Activated gamma-delta T cell (primary cell): ENCODE measurements around the gene TSEN2.
"Not testable (repeated sequence)": the region's sequence is repeated elsewhere in the genome, so short reads cannot be mapped to it uniquely, and the experiment has no call there.

Source experiments
- DNase-seq: peaks from one replicate; lab custom pipeline; 2025; lab: John Stamatoyannopoulos, UW

Gene TSEN2

GRCh38 chr3:12452361-12453330 lies 31.6 kb upstream of the TSEN2 start:
- no peak for DNase-seq

- DNase-seq: no peak
These were observed 30.0 kb upstream of the TSEN2 start for GRCh38 chr3:12454076-12454815.

- no peak for DNase-seq
These were observed 29.5 kb upstream of the TSEN2 start for GRCh38 chr3:12454816-12455121.

- DNase-seq: no peak
These were observed 28.5 kb upstream of the TSEN2 start for GRCh38 chr3:12455740-12456139.

- DNase-seq: no peak
These were observed 27.8 kb upstream of the TSEN2 start for GRCh38 chr3:12456441-12456840.

- DNase-seq: not testable (repeated sequence)
These were observed 26.9 kb upstream of the TSEN2 start for GRCh38 chr3:12457380-12457779.

GRCh38 chr3:12458901-12459300 lies 25.4 kb upstream of the TSEN2 start:
- no peak for DNase-seq

GRCh38 chr3:12460127-12460526 lies 24.2 kb upstream of the TSEN2 start:
- DNase-seq: no peak

- no peak for DNase-seq
These were observed 23.1 kb upstream of the TSEN2 start for GRCh38 chr3:12461097-12461649.

- no peak for DNase-seq
These were observed 21.9 kb upstream of the TSEN2 start for GRCh38 chr3:12462159-12462947.

- DNase-seq: no peak
These were observed 20.6 kb upstream of the TSEN2 start for GRCh38 chr3:12463686-12464085.

GRCh38 chr3:12464181-12464580 lies 20.1 kb upstream of the TSEN2 start:
- no peak for DNase-seq

- DNase-seq: no peak
These were observed 19.0 kb upstream of the TSEN2 start for GRCh38 chr3:12465151-12465835.

- DNase-seq: no peak
These were observed 18.4 kb upstream of the TSEN2 start for GRCh38 chr3:12465836-12466225.

- no peak for DNase-seq
These were observed 16.5 kb upstream of the TSEN2 start for GRCh38 chr3:12467746-12468145.

- DNase-seq: no peak
These were observed 16.0 kb upstream of the TSEN2 start for GRCh38 chr3:12468276-12468675.

GRCh38 chr3:12468757-12469156 lies 15.5 kb upstream of the TSEN2 start:
- no peak for DNase-seq

- not testable (repeated sequence) for DNase-seq
These were observed 15.1 kb upstream of the TSEN2 start for GRCh38 chr3:12469222-12469621.

GRCh38 chr3:12470111-12470510 lies 14.2 kb upstream of the TSEN2 start:
- no peak for DNase-seq

- no peak for DNase-seq
These were observed 13.6 kb upstream of the TSEN2 start for GRCh38 chr3:12470680-12471079.

GRCh38 chr3:12471241-12471640 lies 13.0 kb upstream of the TSEN2 start:
- no peak for DNase-seq
